Superior temporal gyrus (tissue), 1 donor: ENCODE measurements around the gene JAZF1.
"Not testable (repeated sequence)": the region's sequence is repeated elsewhere in the genome, so short reads cannot be mapped to it uniquely, and the experiment has no call there.

Experiments used
- DNase-seq: peaks from one replicate; pipeline ENCODE4 v3.0.0-alpha.2; 2016; ENCODE audit errors: extremely low spot score

Gene JAZF1

GRCh38 chr7:27873981-27874957, 306.3 kb downstream of the JAZF1 start:
- DNase-seq, result peak; percentile 59

- peak; percentile 34 for DNase-seq
Observed at GRCh38 chr7:27872356-27873275, 308.0 kb downstream of the JAZF1 start.

GRCh38 chr7:27871866-27872265, 308.7 kb downstream of the JAZF1 start:
- peak; percentile 22 for DNase-seq

- no peak for DNase-seq
Observed at GRCh38 chr7:27871086-27871485, 309.5 kb downstream of the JAZF1 start.

GRCh38 chr7:27870595-27870994, 310.0 kb downstream of the JAZF1 start:
- no peak for DNase-seq

GRCh38 chr7:27869056-27869455, 311.5 kb downstream of the JAZF1 start:
- DNase-seq, result no peak

- no peak for DNase-seq
Observed at GRCh38 chr7:27868131-27868550, 312.5 kb downstream of the JAZF1 start.

- DNase-seq, result peak; percentile 35
Observed at GRCh38 chr7:27866828-27867672, 313.5 kb downstream of the JAZF1 start.

GRCh38 chr7:27866256-27866655, 314.3 kb downstream of the JAZF1 start:
- no peak for DNase-seq

- DNase-seq, result no peak
Observed at GRCh38 chr7:27863880-27864279, 316.7 kb downstream of the JAZF1 start.

GRCh38 chr7:27861747-27862146, 318.8 kb downstream of the JAZF1 start:
- DNase-seq, result no peak

GRCh38 chr7:27860800-27861199, 319.8 kb downstream of the JAZF1 start:
- DNase-seq, result no peak

- DNase-seq, result not testable (repeated sequence)
Observed at GRCh38 chr7:27856703-27857485, 323.7 kb downstream of the JAZF1 start.

GRCh38 chr7:27850531-27850930, 330.1 kb downstream of the JAZF1 start:
- no peak for DNase-seq

GRCh38 chr7:27846388-27846787, 334.2 kb downstream of the JAZF1 start:
- DNase-seq, result no peak

GRCh38 chr7:27843584-27844305, 336.9 kb downstream of the JAZF1 start:
- DNase-seq, result no peak

GRCh38 chr7:27842851-27843250, 337.7 kb downstream of the JAZF1 start:
- DNase-seq, result no peak

GRCh38 chr7:27842094-27842692, 338.4 kb downstream of the JAZF1 start:
- DNase-seq, result peak; percentile 28

GRCh38 chr7:27840760-27841364, 339.7 kb downstream of the JAZF1 start:
- DNase-seq, result no peak
